H9 (cell line): ENCODE data around the gene SAV1. TPM values are rescaled to one million over a fixed set of nuclear protein-coding genes. Genes with fewer than 3 reads are reported as not detected.

Experiments used
- DNase-seq: peaks from one replicate; pipeline ENCODE4 v3.0.0-alpha.2; 2017
- H2AFZ ChIP-seq: one replicate; pipeline ENCODE4 v1.6.1; 2013; ENCODE audit warnings: mild to moderate bottlenecking, low read length, control low read depth, moderate library complexity
- H2AK5ac ChIP-seq: 2 replicates; pipeline ENCODE4 v1.6.1; 2013; ENCODE audit warnings: low read length, control low read depth, mixed read lengths; ENCODE audit not compliant: insufficient read length
- H2BK120ac ChIP-seq: one replicate; pipeline ENCODE4 v1.6.1; 2013; ENCODE audit warnings: low read depth, mild to moderate bottlenecking, low read length, control low read depth, inconsistent platforms; ENCODE audit not compliant: poor library complexity, severe bottlenecking
- H2BK12ac ChIP-seq: 2 replicates; pipeline ENCODE4 v1.6.1; 2013; ENCODE audit warnings: low read length, control low read depth, mixed read lengths, low read depth; ENCODE audit not compliant: insufficient read length
- H2BK15ac ChIP-seq: 2 replicates; pipeline ENCODE4 v1.6.1; 2013; ENCODE audit warnings: low read depth, low read length, control low read depth
- H2BK20ac ChIP-seq: one replicate; pipeline ENCODE4 v1.6.1; 2013; ENCODE audit warnings: low read depth, mild to moderate bottlenecking, low read length, control low read depth, inconsistent platforms; ENCODE audit not compliant: poor library complexity, severe bottlenecking
- H2BK5ac ChIP-seq: 2 replicates; pipeline ENCODE4 v1.6.1; 2013; ENCODE audit warnings: low read length, control low read depth, mixed read lengths; ENCODE audit not compliant: insufficient read length
- H3K14ac ChIP-seq: 2 replicates; pipeline ENCODE4 v1.6.1; 2013; ENCODE audit warnings: low read length, control low read depth; ENCODE audit not compliant: insufficient read depth
- H3K18ac ChIP-seq: 2 replicates; pipeline ENCODE4 v1.6.1; 2013; ENCODE audit warnings: low read depth, mild to moderate bottlenecking, mixed read lengths, low read length, control low read depth; ENCODE audit not compliant: insufficient read length
- H3K23ac ChIP-seq: 2 replicates; pipeline ENCODE4 v1.6.1; 2013; ENCODE audit warnings: low read length, control low read depth, mixed read lengths, low read depth; ENCODE audit not compliant: insufficient read length
- H3K23me2 ChIP-seq: 2 replicates; pipeline ENCODE4 v1.6.1; 2013; ENCODE audit warnings: low read depth, mild to moderate bottlenecking, mixed read lengths, low read length, control low read depth; ENCODE audit not compliant: insufficient read length, poor library complexity, severe bottlenecking
- H3K27ac ChIP-seq: 2 replicates; pipeline ENCODE4 v1.5.1; 2013; ENCODE audit warnings: low read length, control low read depth, mixed read lengths, low read depth; ENCODE audit not compliant: insufficient read length
- H3K27me3 ChIP-seq: 2 replicates; pipeline ENCODE4 v1.6.1; 2013; ENCODE audit warnings: low read length, control low read depth, inconsistent platforms; ENCODE audit not compliant: insufficient read depth
- H3K4ac ChIP-seq: 2 replicates; pipeline ENCODE4 v1.6.1; 2013; ENCODE audit warnings: low read depth, mild to moderate bottlenecking, control low read depth, inconsistent platforms, low read length, moderate library complexity
- H3K4me1 ChIP-seq: 2 replicates; pipeline ENCODE4 v1.6.1; 2013; ENCODE audit warnings: low read length, control low read depth, inconsistent platforms; ENCODE audit not compliant: insufficient read depth
- H3K4me2 ChIP-seq: 2 replicates; pipeline ENCODE4 v1.6.1; 2013; ENCODE audit warnings: low read length, control low read depth, mixed read lengths; ENCODE audit not compliant: insufficient read length, insufficient read depth
- H3K56ac ChIP-seq: 2 replicates; pipeline ENCODE4 v1.6.1; 2013; ENCODE audit warnings: low read depth, mild to moderate bottlenecking, mixed read lengths, low read length, control low read depth; ENCODE audit not compliant: insufficient read length
- H3K79me1 ChIP-seq: 2 replicates; pipeline ENCODE4 v1.6.1; 2013; ENCODE audit warnings: low read depth, mild to moderate bottlenecking, moderate library complexity, low read length, control low read depth, inconsistent platforms; ENCODE audit not compliant: insufficient read depth, poor library complexity, severe bottlenecking
- H3K79me2 ChIP-seq: 2 replicates; pipeline ENCODE4 v1.6.1; 2013; ENCODE audit warnings: low read length, control low read depth, inconsistent platforms; ENCODE audit not compliant: insufficient read depth
- H3K9ac ChIP-seq: 2 replicates; pipeline ENCODE4 v1.6.1; 2013; ENCODE audit warnings: low read length, control low read depth, mixed read lengths; ENCODE audit not compliant: insufficient read length; ENCODE audit errors: extremely low read depth
- H3K9me3 ChIP-seq: one replicate; pipeline ENCODE4 v1.6.1; 2013; ENCODE audit warnings: low read depth, low read length, inconsistent platforms; ENCODE audit not compliant: control insufficient read depth
- H3T11ph ChIP-seq: one replicate; pipeline ENCODE4 v1.6.1; 2013; ENCODE audit warnings: mild to moderate bottlenecking, low read length, control low read depth, inconsistent platforms
- H4K20me1 ChIP-seq: one replicate; pipeline ENCODE4 v1.6.1; 2013; ENCODE audit not compliant: control insufficient read depth, insufficient read length, insufficient read depth
- H4K5ac ChIP-seq: 2 replicates; pipeline ENCODE4 v1.6.1; 2013; ENCODE audit warnings: low read depth, mild to moderate bottlenecking, mixed read lengths, low read length, control low read depth; ENCODE audit not compliant: insufficient read length
- H4K8ac ChIP-seq: replicated peaks from 2 replicates; pipeline ENCODE4 v1.6.1; 2013; ENCODE audit warnings: low read length, control low read depth, mixed read lengths, low read depth; ENCODE audit not compliant: insufficient read length
- H4K91ac ChIP-seq: 2 replicates; pipeline ENCODE4 v1.6.1; 2013; ENCODE audit warnings: low read depth, mild to moderate bottlenecking, moderate library complexity, mixed read lengths, low read length, control low read depth; ENCODE audit not compliant: insufficient read length
- H3K27ac Mint-ChIP-seq, 3 experiments: 2 replicates in 2 of 3; 3 replicates in 1 of 3; pipeline ENCODE4 v1.8.0; 2020 to 2021; ENCODE audit warnings: mixed read lengths in 3 of 3, mild to moderate bottlenecking in 1 of 3, moderate library complexity in 1 of 3
- H3K27me3 Mint-ChIP-seq: 2 replicates; pipeline ENCODE4 v1.8.0; 2021; ENCODE audit warnings: low read depth, mild to moderate bottlenecking, moderate library complexity, mixed read lengths
- H3K36me3 Mint-ChIP-seq, 3 experiments: 2 replicates in 2 of 3; 3 replicates in 1 of 3; pipeline ENCODE4 v1.8.0; 2020 to 2021; ENCODE audit warnings: low read depth in 3 of 3, mixed read lengths in 3 of 3; ENCODE audit not compliant: insufficient read depth in 1 of 3
- H3K4me1 Mint-ChIP-seq, 2 experiments: 2 replicates each; pipeline ENCODE4 v1.8.0; 2020; ENCODE audit warnings: mixed read lengths in 2 of 2
- H3K4me3 Mint-ChIP-seq, 2 experiments: 2 replicates in 1 of 2; 3 replicates in 1 of 2; pipeline ENCODE4 v1.8.0; 2020 to 2021; ENCODE audit warnings: mild to moderate bottlenecking in 2 of 2, mixed read lengths in 2 of 2, moderate library complexity in 1 of 2
- H3K9me3 Mint-ChIP-seq, 2 experiments: 2 replicates in 1 of 2; 3 replicates in 1 of 2; pipeline ENCODE4 v1.8.0; 2020; ENCODE audit warnings: mild to moderate bottlenecking in 2 of 2, mixed read lengths in 2 of 2, moderate library complexity in 1 of 2
- WGBS: extraction: QIAGEN DNeasy Blood & Tissue Kit; methylation state at CpG from one replicate; pipeline ENCODE4 v1.1.7; 2013; ENCODE audit warnings: missing lambda C conversion rate, low lambda C conversion rate, mixed read lengths; ENCODE audit not compliant: insufficient read length; ENCODE audit errors: extremely low coverage; 5-methylcytosine and 5-hydroxymethylcytosine counted together
- total RNA-seq: library from RNA; stranded (reverse); gene quantifications from 2 replicates; pipeline ENCODE4 v1.2.1, GENCODE V29; 2021
- TF ChIP-seq, protein P1 (sequence below): fragments of 200-600 bp; sonication (generic); conservative IDR thresholded peaks from 3 replicates; pipeline ENCODE4 v1.8.0; 2021; ENCODE audit warnings: antibody characterized with exemption, mild to moderate bottlenecking

SAV1 gene
- total RNA-seq, 1 experiment from 2014 or later, result 57.3 TPM

DNA sequence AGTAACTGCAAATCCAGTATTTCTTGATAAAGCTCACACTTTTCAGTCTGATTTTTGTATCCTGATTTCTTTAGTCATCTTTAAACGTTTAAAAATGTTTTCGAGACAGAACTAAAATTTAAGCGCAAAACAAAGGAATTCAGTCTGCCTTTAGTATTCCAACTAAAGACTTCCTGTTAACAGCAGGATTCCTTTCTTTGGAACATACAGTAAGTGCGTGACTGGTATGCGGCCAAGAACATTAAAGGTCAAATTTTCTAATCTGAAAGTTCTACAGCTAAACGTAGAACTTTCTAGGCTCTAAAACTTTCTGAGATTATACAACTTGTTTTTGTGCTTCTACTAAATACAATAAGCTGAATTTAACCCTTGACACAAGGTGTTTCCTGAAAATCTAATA is 9.9 kb downstream of the SAV1 start:
- Histone ChIP-seq H4K91ac (no peak overlapping the region), H2BK15ac (no peak overlapping the region), H3K23ac (no peak overlapping the region), H3K4me2 (no peak overlapping the region), H3K4ac (no peak overlapping the region), H3K23me2 (no peaks in the 10 kb centered on the region), H4K8ac (no peak overlapping the region), H4K5ac (no peak overlapping the region), H3K14ac (no peak overlapping the region), H3K4me1 (no peaks in the 10 kb centered on the region), H2AFZ (no peak overlapping the region), H4K20me1 (no peaks in the 10 kb centered on the region), H3K9me3 (no peaks in the 10 kb centered on the region), H3K79me1 (peaks cover 8% of the 10 kb centered on the region), H3K56ac (no peak overlapping the region), H3K27ac (no peak overlapping the region), H3K79me2 (peaks cover 9% of the 10 kb centered on the region; the same call in 1 of the 2 replicates), H2BK120ac (no peak overlapping the region), H2AK5ac (no peak overlapping the region), H2BK5ac (no peak overlapping the region), H3K9ac (no peak overlapping the region), H3K27me3 (no peaks in the 10 kb centered on the region), H3K18ac (no peak overlapping the region), H2BK12ac (no peak overlapping the region), H2BK20ac (no peak overlapping the region), H3T11ph (no peak overlapping the region)
- Mint-ChIP-seq H3K27me3 (no peaks in the 10 kb centered on the region), H3K4me3 (peak overlapping the region; percentile 32 to 66; a peak in 4 of 5 replicates), H3K27ac (peak overlapping the region in 2 of 3 experiments; percentile 90 to 99; a peak in 5 of 7 replicates), H3K4me1 (peaks cover 31 to 33% of the 10 kb centered on the region in 2 experiments), H3K9me3 (peaks cover 0 to 2% of the 10 kb centered on the region in 2 experiments; a peak in 2 of 5 replicates), H3K36me3 (peaks cover 33 to 36% (median 34%) of the 10 kb centered on the region in 3 experiments)
- TF ChIP-seq, protein P1, sequence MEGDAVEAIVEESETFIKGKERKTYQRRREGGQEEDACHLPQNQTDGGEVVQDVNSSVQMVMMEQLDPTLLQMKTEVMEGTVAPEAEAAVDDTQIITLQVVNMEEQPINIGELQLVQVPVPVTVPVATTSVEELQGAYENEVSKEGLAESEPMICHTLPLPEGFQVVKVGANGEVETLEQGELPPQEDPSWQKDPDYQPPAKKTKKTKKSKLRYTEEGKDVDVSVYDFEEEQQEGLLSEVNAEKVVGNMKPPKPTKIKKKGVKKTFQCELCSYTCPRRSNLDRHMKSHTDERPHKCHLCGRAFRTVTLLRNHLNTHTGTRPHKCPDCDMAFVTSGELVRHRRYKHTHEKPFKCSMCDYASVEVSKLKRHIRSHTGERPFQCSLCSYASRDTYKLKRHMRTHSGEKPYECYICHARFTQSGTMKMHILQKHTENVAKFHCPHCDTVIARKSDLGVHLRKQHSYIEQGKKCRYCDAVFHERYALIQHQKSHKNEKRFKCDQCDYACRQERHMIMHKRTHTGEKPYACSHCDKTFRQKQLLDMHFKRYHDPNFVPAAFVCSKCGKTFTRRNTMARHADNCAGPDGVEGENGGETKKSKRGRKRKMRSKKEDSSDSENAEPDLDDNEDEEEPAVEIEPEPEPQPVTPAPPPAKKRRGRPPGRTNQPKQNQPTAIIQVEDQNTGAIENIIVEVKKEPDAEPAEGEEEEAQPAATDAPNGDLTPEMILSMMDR, result no peak
- no CpG with 5 or more reads among the region's 6 CpGs for WGBS
- DNase-seq, result no peak
